ENCODE results near the gene CAMK2G.
A peak's percentile ranks its signal among the peaks of the same experiment; 100 is the strongest.

Gene CAMK2G

GRCh38 chr10:73909540-73910115 lies 35.3 kb upstream of the CAMK2G start:
- no peak overlapping the region for H3K4me3 ChIP-seq (ENCODE audit: low read length)
- DNase-seq (ENCODE audit: low read depth): no peak
- no peak for TF ChIP-seq CTCF (conservative IDR thresholded peaks at IDR 0.05; ENCODE audit: low read depth, low read length)

GRCh38 chr10:73908853-73909539 lies 34.6 kb upstream of the CAMK2G start:
- H3K4me3 ChIP-seq (ENCODE audit: low read length): no peak overlapping the region
- TF ChIP-seq CTCF (conservative IDR thresholded peaks at IDR 0.05; ENCODE audit: low read depth, low read length): no peak
- DNase-seq (ENCODE audit: low read depth): peak; percentile 85

GRCh38 chr10:73907841-73908517 lies 33.6 kb upstream of the CAMK2G start:
- no peak for DNase-seq (ENCODE audit: low read depth)
- H3K4me3 ChIP-seq (ENCODE audit: low read length): no peak overlapping the region
- no peak for TF ChIP-seq CTCF (conservative IDR thresholded peaks at IDR 0.05; ENCODE audit: low read depth, low read length)

GRCh38 chr10:73906524-73907447 lies 32.4 kb upstream of the CAMK2G start:
- H3K4me3 ChIP-seq (ENCODE audit: low read length): no peak overlapping the region
- TF ChIP-seq CTCF (conservative IDR thresholded peaks at IDR 0.05; ENCODE audit: low read depth, low read length): no peak
- DNase-seq (ENCODE audit: low read depth): peak; percentile 94

GRCh38 chr10:73905256-73906020 lies 31.1 kb upstream of the CAMK2G start:
- TF ChIP-seq CTCF (conservative IDR thresholded peaks at IDR 0.05; ENCODE audit: low read depth, low read length): no peak
- DNase-seq (ENCODE audit: low read depth): no peak
- no peak overlapping the region for H3K4me3 ChIP-seq (ENCODE audit: low read length)

- no peak for TF ChIP-seq CTCF (conservative IDR thresholded peaks at IDR 0.05; ENCODE audit: low read depth, low read length)
- DNase-seq (ENCODE audit: low read depth): no peak
- no peak overlapping the region for H3K4me3 ChIP-seq (ENCODE audit: low read length)
Observed at GRCh38 chr10:73902351-73902750, 28.0 kb upstream of the CAMK2G start.
